ENCODE results near the gene MRPL58. TPM values are rescaled to one million over a fixed set of nuclear protein-coding genes. Genes with fewer than 3 reads are reported as not detected.
A peak's percentile ranks its signal among the peaks of the same experiment; 100 is the strongest.
"Not testable (repeated sequence)": the region's sequence is repeated elsewhere in the genome, so short reads cannot be mapped to it uniquely, and the experiment has no call there.

Gene MRPL58
- total RNA-seq, 2 experiments from 2014 or later: 64.4 to 69.0 TPM

DNA sequence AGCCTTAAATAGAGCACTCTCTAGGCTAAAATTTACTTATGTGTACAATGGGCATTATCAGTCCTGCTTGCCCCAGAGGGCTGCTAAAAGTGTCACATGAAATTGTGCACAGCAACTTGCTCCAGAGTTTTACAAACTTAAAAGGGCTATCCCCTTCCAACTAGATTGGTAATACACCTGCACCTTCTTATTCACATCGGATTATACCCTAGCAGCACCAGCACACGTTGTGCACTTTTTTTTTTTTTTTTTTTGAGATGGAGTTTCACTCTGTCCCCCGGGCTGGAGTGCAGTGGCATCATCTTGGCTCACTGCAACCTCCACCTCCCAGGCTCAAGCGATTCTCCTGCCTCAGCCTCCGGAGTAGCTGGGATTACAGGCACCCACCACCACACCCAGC, 31.3 kb downstream of the MRPL58 start:
- H3K4me3 Mint-ChIP-seq, DNase-seq, H3K9me3 Mint-ChIP-seq, H3K27me3 Mint-ChIP-seq, H3K27ac Mint-ChIP-seq: not testable (repeated sequence)
- Mint-ChIP-seq H3K4me1 (peaks cover 30% of the 10 kb centered on the region), H3K36me3 (peaks cover 14% of the 10 kb centered on the region)

- H3K27ac Mint-ChIP-seq: no peak overlapping the region
- H3K9me3 Mint-ChIP-seq: no peaks in the 10 kb centered on the region
- H3K36me3 Mint-ChIP-seq: peaks cover 12% of the 10 kb centered on the region
- peak overlapping the region; percentile 54 for H3K4me3 Mint-ChIP-seq
- H3K27me3 Mint-ChIP-seq: no peaks in the 10 kb centered on the region
- no peak for DNase-seq
- peaks cover 30% of the 10 kb centered on the region for H3K4me1 Mint-ChIP-seq
Measured at GRCh38 chr17:75044716-75045115, 32.2 kb downstream of the MRPL58 start.

DNA sequence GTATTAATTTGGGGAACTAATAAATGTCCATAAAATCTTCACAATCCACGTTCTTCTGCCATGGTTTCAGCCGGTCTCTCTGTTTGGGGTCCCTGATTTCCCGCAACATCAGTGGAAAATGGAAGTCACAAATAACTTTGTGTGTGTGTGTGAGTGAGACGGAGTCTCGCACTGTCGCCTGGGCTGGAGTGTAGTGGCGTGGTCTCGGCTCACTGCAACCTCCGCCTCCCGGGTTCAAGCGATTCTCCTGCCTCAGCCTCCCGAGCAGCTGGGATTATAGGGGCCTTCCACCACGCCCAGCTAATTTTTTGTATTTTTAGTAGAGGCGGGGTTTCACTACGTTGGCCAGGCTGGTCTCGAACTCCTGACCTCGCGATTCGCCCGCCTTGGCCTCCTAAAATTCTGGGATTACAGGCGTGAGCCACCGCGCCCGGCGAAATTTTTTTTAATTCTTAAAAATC, 33.5 kb downstream of the MRPL58 start:
- H3K27me3 Mint-ChIP-seq, DNase-seq, H3K36me3 Mint-ChIP-seq, H3K9me3 Mint-ChIP-seq: not testable (repeated sequence)
- Mint-ChIP-seq H3K27ac (peak overlapping the region; percentile 89), H3K4me3 (peak overlapping the region; percentile 97), H3K4me1 (peaks cover 30% of the 10 kb centered on the region)

GRCh38 chr17:75046407-75047289, 34.2 kb downstream of the MRPL58 start, which contains the start of the genes ATP5PD and KCTD2:
Gene ATP5PD, minus strand, starts transcription at chr17:75046969. Its CDS starts 4,319 bp downstream, at chr17:75042650.
Gene KCTD2, plus strand, starts transcription at chr17:75047225. Its CDS starts 26 bp downstream, at chr17:75047251.
- Mint-ChIP-seq H3K9me3 (no peaks in the 10 kb centered on the region), H3K27me3 (no peaks in the 10 kb centered on the region), H3K36me3 (peaks cover 6% of the 10 kb centered on the region), H3K27ac (peak within 1 kb of the TSS; percentile 89), H3K4me3 (peak within 1 kb of the TSS; percentile 98), H3K4me1 (peaks cover 30% of the 10 kb centered on the region)
- DNase-seq: peak; percentile 97

DNA sequence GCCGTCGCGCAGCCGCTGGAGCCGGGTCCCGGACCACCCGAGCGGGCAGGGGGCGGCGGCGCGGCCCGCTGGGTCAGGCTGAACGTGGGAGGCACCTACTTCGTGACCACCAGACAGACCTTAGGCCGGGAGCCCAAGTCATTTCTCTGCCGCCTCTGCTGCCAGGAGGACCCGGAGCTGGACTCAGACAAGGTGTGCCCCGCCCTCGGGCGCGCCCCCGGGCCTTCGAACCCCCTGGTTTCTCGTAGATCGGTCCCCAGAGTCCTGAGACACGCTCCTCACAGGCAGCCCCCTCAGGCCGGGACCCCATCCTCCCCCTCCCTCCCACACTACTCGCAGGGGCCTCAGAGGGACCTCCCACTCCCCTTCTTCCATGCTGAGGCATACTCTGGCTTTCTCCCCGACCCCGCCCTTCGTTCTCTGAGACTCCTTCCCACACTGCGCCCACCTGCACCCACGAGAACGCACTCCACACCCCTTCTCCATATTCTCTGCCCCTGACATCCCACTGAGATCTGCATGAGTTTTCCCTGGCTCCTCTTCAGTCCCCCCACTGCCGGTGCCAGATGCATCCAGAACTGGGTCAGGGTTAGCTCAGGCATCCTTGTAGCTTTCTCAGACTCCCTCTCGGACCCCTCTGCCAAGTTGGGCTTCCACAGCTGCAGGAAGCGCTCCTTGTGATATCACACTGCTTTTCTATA, 35.1 kb downstream of the MRPL58 start:
- Mint-ChIP-seq H3K27me3 (no peaks in the 10 kb centered on the region), H3K4me1 (peaks cover 30% of the 10 kb centered on the region), H3K9me3 (no peaks in the 10 kb centered on the region), H3K27ac (peak overlapping the region; percentile 86), H3K36me3 (peaks cover 10% of the 10 kb centered on the region), H3K4me3 (peak overlapping the region; percentile 98)
- DNase-seq: peak; percentile 45

DNA sequence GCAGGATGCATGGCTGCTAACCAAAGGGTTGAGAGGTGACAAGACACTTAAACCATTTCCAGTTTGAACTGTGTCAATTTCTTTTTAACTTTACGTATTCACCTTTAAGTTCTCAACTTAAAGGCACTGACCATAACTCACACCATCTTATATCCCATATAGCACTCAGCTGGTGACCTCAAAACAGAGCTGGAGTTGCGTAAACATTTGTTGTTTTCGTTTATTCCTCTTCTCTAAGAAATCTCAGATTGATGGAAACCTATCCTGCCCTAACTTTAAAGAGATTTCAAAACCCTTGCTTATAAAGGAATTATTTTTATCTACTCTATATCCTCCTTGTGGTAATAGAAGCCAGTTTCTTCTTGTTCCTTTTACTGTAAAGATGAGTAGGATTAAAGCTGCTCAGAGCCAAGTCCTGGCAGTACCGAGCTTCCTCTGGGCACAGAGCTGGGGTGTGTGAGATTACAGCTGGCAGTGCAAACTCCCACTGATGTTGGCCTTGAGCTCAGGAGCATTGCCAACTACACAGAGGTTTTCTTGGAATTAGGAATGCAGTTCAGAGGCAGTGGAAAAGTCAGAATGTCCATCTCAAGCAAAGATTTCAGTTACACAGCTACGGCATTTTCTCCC, 35.9 kb downstream of the MRPL58 start:
- H3K4me1 Mint-ChIP-seq: peaks cover 30% of the 10 kb centered on the region
- no peak for DNase-seq
- H3K9me3 Mint-ChIP-seq: no peaks in the 10 kb centered on the region
- no peaks in the 10 kb centered on the region for H3K27me3 Mint-ChIP-seq
- H3K27ac Mint-ChIP-seq: no peak overlapping the region
- peaks cover 14% of the 10 kb centered on the region for H3K36me3 Mint-ChIP-seq
- peak overlapping the region; percentile 98 for H3K4me3 Mint-ChIP-seq

DNA sequence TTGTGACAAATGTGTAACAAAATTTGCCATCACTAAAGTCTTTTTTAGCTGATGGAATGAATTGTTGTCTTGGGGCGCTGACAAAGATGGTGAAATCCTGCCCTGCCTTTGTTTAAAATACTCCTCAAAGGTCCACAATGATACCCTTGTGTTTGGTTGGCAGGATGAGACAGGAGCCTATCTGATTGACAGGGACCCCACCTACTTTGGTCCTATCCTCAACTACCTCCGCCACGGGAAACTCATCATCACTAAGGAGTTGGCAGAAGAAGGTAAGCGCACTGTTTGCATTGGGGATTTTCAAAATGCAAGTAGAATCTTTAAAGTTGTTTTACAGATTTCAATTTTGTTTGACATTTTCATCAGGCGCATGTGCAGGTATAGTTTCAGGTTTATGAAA, 36.6 kb downstream of the MRPL58 start:
- no peaks in the 10 kb centered on the region for H3K27me3 Mint-ChIP-seq
- H3K27ac Mint-ChIP-seq: no peak overlapping the region
- H3K4me1 Mint-ChIP-seq: peaks cover 30% of the 10 kb centered on the region
- peaks cover 17% of the 10 kb centered on the region for H3K36me3 Mint-ChIP-seq
- H3K4me3 Mint-ChIP-seq: no peak overlapping the region
- no peak for DNase-seq
- no peaks in the 10 kb centered on the region for H3K9me3 Mint-ChIP-seq

DNA sequence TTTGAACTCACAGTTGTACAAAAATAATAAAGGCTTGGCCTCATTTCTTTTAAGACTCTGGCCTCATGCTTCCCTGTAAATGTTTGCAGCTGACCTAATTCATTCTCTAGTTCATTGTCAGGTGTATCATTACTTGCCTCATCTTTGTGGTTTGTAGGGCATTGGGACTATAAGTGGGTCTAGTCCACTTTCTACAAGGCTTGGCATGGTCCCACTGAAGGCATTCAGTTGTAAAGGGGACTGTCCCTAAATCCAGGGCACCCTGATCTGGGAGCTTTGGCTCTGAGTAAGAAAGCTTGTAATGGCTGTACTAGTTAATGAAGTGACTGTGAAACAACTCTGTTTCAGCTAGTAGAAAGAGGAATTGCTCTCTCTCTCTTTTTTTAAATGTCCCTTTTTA, 37.2 kb downstream of the MRPL58 start:
- Mint-ChIP-seq H3K4me1 (peaks cover 28% of the 10 kb centered on the region), H3K36me3 (peaks cover 20% of the 10 kb centered on the region), H3K4me3 (no peak overlapping the region), H3K27me3 (no peaks in the 10 kb centered on the region), H3K27ac (no peak overlapping the region), H3K9me3 (no peaks in the 10 kb centered on the region)
- no peak for DNase-seq

DNA sequence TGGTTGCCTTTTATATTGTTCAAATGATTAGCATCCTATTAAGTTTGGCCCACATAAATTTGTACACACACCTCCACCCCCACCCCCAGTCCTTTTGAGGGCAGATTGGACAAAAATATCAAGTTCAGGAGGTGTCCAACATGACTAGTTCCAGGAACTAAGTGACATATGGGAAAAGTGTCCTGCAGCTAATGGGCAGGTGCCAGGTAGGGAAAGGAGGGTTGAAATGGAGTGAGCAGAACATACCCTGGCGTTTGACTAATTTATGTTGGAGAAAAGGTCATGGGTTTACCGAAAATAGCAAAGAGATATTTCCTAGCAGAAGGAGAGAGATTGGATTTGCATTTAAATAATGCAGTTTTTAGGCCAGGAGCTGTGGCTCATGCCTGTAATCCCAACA, 39.5 kb downstream of the MRPL58 start:
- peaks cover 25% of the 10 kb centered on the region for H3K4me1 Mint-ChIP-seq
- H3K27me3 Mint-ChIP-seq: no peaks in the 10 kb centered on the region
- H3K4me3 Mint-ChIP-seq: no peak overlapping the region
- H3K36me3 Mint-ChIP-seq: peaks cover 22% of the 10 kb centered on the region
- no peaks in the 10 kb centered on the region for H3K9me3 Mint-ChIP-seq
- no peak overlapping the region for H3K27ac Mint-ChIP-seq
- DNase-seq: no peak

- peaks cover 2% of the 10 kb centered on the region for H3K36me3 Mint-ChIP-seq
- H3K4me1 Mint-ChIP-seq: peaks cover 19% of the 10 kb centered on the region
- no peak overlapping the region for H3K4me3 Mint-ChIP-seq
- DNase-seq: no peak
- no peak overlapping the region for H3K27ac Mint-ChIP-seq
- H3K9me3 Mint-ChIP-seq: no peaks in the 10 kb centered on the region
- H3K27me3 Mint-ChIP-seq: no peaks in the 10 kb centered on the region
Measured at GRCh38 chr17:75059369-75060345, 47.2 kb downstream of the MRPL58 start.

DNA sequence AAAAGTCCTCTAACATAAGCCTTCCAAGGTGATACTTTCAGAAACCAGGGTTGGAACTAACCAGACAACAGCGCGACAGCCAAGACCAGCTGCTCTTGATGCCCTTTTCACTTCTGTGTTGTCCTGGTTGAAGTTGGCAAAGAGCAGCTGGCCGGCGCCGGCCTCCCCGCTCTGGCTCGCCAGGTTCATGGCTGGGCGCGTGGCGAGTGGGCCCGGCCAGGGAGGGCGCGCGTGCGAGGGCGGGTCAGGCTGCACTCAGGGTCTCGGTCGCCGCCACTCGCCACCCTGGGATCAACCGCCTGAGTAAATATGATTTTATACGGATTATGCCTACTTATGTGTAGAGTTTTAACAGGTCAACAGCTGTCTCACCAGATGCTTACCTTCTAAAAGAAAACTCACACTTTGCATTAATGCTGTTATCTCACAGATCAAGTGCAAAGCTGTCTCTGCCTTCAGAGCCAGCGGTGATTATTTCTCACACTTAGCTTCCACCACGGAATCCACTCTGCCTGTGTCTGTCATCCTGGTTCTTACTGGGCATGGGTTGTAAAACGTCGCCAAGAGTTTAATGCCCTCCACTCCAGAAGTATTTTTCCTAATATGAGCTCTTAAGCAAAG, 48.1 kb downstream of the MRPL58 start:
- Mint-ChIP-seq H3K9me3 (no peaks in the 10 kb centered on the region), H3K36me3 (peaks cover 3% of the 10 kb centered on the region), H3K4me1 (peaks cover 28% of the 10 kb centered on the region), H3K27me3 (no peaks in the 10 kb centered on the region), H3K4me3 (no peak overlapping the region), H3K27ac (no peak overlapping the region)
- no peak for DNase-seq

DNA sequence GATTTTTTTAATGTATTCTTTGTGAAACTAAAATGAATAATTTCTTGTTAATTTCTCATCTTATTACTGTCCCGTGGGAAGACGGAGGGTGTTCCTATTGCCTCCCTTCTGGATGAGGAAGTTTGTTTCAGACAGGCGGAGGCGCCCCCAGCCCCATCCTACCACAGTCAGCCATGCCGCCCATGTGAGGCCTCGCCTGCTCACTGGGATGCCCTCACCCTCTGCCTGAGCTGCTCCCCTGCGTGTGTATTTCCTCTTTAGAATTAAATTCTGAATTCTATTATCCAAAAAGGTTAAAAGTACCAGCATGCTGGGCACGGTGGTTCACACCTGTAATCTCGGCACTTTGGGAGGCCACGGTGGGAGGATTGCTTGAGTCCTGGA, 48.6 kb downstream of the MRPL58 start:
- H3K9me3 Mint-ChIP-seq: no peaks in the 10 kb centered on the region
- no peak for DNase-seq
- no peaks in the 10 kb centered on the region for H3K27me3 Mint-ChIP-seq
- no peak overlapping the region for H3K27ac Mint-ChIP-seq
- H3K4me3 Mint-ChIP-seq: no peak overlapping the region
- H3K4me1 Mint-ChIP-seq: peaks cover 30% of the 10 kb centered on the region
- peaks cover 3% of the 10 kb centered on the region for H3K36me3 Mint-ChIP-seq

DNA sequence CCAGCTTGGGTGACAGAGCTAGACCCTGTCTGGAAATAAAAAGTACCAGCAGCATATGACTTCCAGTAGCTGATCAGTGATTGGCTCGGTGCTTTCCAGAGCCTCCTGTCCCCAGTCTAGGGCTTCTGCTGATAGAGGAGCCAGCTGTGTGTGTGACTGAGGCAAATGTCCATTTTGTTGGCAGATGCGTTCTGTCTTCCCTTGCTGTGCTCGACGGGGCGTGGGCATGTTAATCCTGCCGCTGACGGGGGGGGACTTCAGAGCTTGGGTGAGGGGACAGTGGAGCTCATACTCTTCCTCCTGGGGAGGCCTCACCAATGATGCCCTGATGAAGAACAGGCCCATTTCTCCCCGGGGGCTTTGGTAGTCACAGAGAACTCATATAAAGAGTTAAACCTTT, 49.1 kb downstream of the MRPL58 start:
- Mint-ChIP-seq H3K4me3 (no peak overlapping the region), H3K27me3 (no peaks in the 10 kb centered on the region), H3K27ac (no peak overlapping the region), H3K9me3 (no peaks in the 10 kb centered on the region), H3K36me3 (peaks cover 2% of the 10 kb centered on the region), H3K4me1 (peaks cover 30% of the 10 kb centered on the region)
- DNase-seq: no peak

- no peak overlapping the region for H3K4me3 Mint-ChIP-seq
- peaks cover 39% of the 10 kb centered on the region for H3K4me1 Mint-ChIP-seq
- no peaks in the 10 kb centered on the region for H3K27me3 Mint-ChIP-seq
- H3K9me3 Mint-ChIP-seq: no peaks in the 10 kb centered on the region
- H3K27ac Mint-ChIP-seq: no peak overlapping the region
- peaks cover 2% of the 10 kb centered on the region for H3K36me3 Mint-ChIP-seq
- no peak for DNase-seq
Measured at GRCh38 chr17:75063201-75063600, 50.7 kb downstream of the MRPL58 start.

Data from activated naive CD8-positive, alpha-beta T cell treated with anti-CD3 and anti-CD28 coated beads for 36 hours (primary cell).